ENCODE measurements around the gene RADX. TPM values are rescaled to one million over a fixed set of nuclear protein-coding genes. Genes with fewer than 3 reads are reported as not detected.
A peak's percentile ranks its signal among the peaks of the same experiment; 100 is the strongest.

RADX gene
- polyA plus RNA-seq, 1 donor (not counting 4 experiments of a cell fraction or from before 2014, with no cell fraction given): 6.3 TPM

- H3K4me1 ChIP-seq (ENCODE audit: control insufficient read depth, extremely low read depth, insufficient read depth, low read length): no peaks in the 10 kb centered on the region
- DNase-seq (ENCODE audit: low read depth, low spot score) (no peak), FAIRE-seq (no peak)
- TF ChIP-seq EZH2 (IDR thresholded peaks at IDR 0.05; ENCODE audit: low read length) (no peak), CTCF (optimal IDR thresholded peaks at IDR 0.05 in 1 of 3, IDR thresholded peaks at IDR 0.05 in 1 of 3, conservative IDR thresholded peaks at IDR 0.05 in 1 of 3; ENCODE audit: extremely low read depth in 1 of 3, insufficient read depth in 2 of 3, low read length in 3 of 3) (no peak)
- H3K79me2 ChIP-seq (ENCODE audit: control insufficient read depth, insufficient read depth, low read length): peaks cover 17% of the 10 kb centered on the region
- H3K27ac ChIP-seq (ENCODE audit: control insufficient read depth, insufficient read depth, low read length): peak overlapping the region; percentile 70
- H3K4me2 ChIP-seq (ENCODE audit: control insufficient read depth, extremely low read depth, insufficient read depth, low read depth, low read length): peak overlapping the region; percentile 81
- no peaks in the 10 kb centered on the region for H3K9me3 ChIP-seq (ENCODE audit: control insufficient read depth, low read depth, low read length)
- H3K9me1 ChIP-seq (ENCODE audit: control insufficient read depth, extremely low read depth, insufficient read depth, low read length): no peaks in the 10 kb centered on the region
- peaks cover 3% of the 10 kb centered on the region for H3K27me3 ChIP-seq (ENCODE audit: control insufficient read depth, extremely low read depth, insufficient read depth, low read length)
- dilution Hi-C loops (cut with MboI; ENCODE audit: extremely low pct_ligation_motif_present, low sequenced_read_pairs): no loop called here
- H4K20me1 ChIP-seq (ENCODE audit: control insufficient read depth, extremely low read depth, insufficient read depth, low read length): no peaks in the 10 kb centered on the region
- H3K9ac ChIP-seq (ENCODE audit: control insufficient read depth, extremely low read depth, insufficient read depth, low read length): peak overlapping the region; percentile 81
- H3K36me3 ChIP-seq (ENCODE audit: control insufficient read depth in 2 of 2, extremely low read depth in 1 of 2, insufficient read depth in 2 of 2, low read length in 2 of 2): no peaks in the 10 kb centered on the region
- no peak overlapping the region for H2AFZ ChIP-seq (ENCODE audit: control insufficient read depth, low read length)
- peak overlapping the region; percentile 62 to 76 (median 69) for H3K4me3 ChIP-seq (ENCODE audit: control insufficient read depth in 2 of 3, extremely low read depth in 1 of 3, insufficient read depth in 2 of 3, low read depth in 1 of 3, low read length in 3 of 3)
Observed at GRCh38 chrX:106728337-106728736, 116.6 kb downstream of the RADX start.

Small RNA genes lying within 50 kb of the gene (small RNA-seq; reads per million reads assigned to genes)
- 0 reads per million in 3 experiments for gene AL590808.1 (ENCODE audit: insufficient read length in 3 of 3, low read depth in 3 of 3, low replicate concordance in 1 of 3)
- 0 to 0.67 (median 0.50) reads per million in 3 experiments for gene MIR548AN (ENCODE audit: insufficient read length in 3 of 3, low read depth in 3 of 3, low replicate concordance in 1 of 3)

Other genes with a start within 250 kb of the RADX start
- gene RNF128, start 114.7 kb downstream of the RADX start, polyA plus RNA-seq: 14.7 to 24.0 TPM (median 20.1 TPM) in 3 replicates
- 3.3 to 5.4 TPM (median 4.2 TPM) in 3 replicates for gene TBC1D8B, start 190.7 kb downstream of the RADX start, polyA plus RNA-seq

Data from keratinocyte (primary cell).